Stimulated activated CD4-positive, alpha-beta T cell treated with anti-CD3 and anti-CD28 coated beads, Interleukin-1b, Interleukin-23, amount 100 ng/mL, for 1 hour (primary cell): ENCODE measurements around the gene GALNT11.
"Not testable (repeated sequence)": the region's sequence is repeated elsewhere in the genome, so short reads cannot be mapped to it uniquely, and the experiment has no call there.

Experiments
- DNase-seq, 2 donors: peaks; one replicate each; pipeline ENCODE4 v3.0.0-alpha.2; 2020; ENCODE audit warnings: low read depth in 2 of 2

GALNT11 gene

DNA sequence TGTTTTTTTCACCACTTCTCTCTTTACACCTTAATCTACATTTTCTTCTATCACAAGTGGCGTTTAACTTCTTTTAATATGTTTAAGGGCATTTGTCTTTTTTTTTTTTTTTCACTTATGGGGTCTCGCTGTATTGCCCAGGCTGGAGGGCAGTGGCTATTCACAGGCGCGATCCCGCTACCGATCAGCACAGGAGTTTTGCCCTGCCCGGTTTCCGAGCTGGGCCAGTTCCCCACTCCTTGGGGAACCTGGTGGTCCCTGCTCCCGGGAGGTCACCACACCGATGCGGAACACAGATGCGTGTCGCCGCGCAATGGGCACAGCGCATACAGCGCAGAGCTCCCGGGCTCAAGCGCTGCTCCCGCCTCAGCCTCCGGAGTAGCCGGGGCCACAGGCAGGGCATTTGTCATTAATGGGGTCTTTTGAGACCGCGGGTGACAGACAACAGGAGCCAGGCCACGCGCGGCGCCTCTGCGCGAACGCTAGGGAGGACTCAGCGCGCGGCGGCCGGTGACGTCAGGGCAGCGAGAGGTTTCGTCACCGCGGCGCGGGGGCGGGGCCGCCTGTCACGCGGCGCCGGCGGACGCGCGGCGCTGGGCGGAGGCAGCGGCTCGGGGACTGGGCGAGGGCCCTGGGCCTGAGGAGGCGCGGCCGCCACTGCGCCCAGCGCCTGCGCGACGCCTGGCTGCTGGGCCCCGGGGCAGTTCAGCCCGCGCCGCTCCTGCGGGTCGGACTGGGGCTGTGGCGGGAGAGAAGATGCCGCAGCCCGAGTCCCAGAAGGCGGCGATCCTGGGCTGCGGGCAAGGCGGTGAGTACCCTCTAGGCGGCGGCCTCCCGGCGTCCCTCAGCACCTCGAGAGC, at the start of gene GALNT11:
Gene GALNT11 (plus strand): TSS at position 598 of the 860 bp plus-strand sequence. CDS start 68,554 bp downstream, outside the sequence.
- DNase-seq, result peak; percentile 58 to 79

DNA sequence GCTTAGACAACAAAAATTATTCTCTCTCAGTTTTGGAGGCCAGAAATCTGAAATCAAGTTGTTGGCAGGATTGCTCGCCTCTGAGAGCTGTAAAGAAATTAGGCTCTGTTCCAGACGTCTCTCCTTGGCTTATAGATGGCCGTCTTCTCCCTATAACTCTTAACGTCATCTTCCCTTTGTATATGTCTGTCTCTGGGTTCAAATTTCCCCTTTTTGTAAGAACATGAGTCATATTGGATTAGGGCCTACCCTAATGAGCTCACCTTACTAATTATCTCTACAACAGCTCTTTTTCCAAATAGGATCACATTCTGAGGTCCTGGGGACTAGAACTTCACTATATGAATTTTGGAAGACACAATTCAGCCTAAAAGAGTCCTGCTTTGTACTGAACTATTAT, 46.9 kb upstream of the GALNT11 start:
- no peak for DNase-seq

DNA sequence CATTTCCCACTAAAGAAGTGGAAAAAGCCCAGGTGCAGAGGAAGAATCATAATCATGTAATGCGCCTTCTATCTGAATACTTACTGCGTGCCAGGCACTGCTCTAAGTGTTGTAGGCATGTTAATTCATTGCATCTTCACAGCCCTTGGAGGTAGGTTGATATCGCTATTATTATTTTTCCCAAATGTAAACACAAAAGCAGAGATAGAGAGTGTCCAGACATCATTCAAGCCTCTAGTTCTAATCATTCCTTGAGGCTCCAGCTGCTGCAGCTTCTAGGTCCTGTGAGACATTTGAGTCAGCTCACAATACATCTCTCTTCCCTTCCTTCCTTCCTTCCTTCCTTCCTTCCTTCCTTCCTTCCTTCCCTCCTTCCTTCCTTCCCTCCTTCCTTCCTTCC, 44.3 kb upstream of the GALNT11 start:
- DNase-seq, result no peak

DNA sequence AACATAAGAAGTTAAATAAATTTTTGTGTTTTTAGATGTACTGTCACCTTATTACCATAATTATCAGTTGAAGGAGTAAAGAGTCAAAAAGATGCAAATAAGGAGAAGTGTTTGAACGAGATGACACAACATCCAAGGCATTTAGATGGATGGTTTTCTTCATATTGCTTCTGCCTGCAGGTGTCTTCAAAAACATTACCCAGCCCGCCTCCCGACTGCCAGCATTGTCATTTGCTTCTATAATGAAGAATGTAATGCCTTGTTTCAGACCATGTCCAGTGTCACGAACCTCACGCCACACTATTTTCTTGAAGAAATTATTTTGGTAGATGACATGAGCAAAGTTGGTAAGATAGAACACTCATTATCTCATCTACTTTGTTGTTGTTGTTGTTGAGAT, 42.7 kb upstream of the GALNT11 start:
- no peak for DNase-seq

DNA sequence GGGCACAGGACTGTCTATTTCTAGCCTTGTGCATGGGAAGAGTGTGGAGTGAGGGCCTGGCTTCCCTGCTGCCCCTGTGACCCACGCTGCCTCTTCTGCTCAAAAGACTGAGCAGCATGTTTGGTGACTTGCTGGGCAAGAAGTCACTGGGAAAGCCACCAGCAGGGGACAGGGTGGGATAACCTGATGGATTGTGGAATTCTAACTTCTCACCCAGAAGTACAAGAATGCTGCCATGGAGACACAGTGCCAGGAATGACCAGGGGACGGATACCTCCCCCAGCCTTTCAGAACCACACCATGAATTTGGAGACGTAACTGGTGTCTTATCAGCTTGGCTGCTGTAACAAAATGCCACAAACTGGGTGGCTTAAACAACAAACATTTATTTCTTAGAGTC, 40.9 kb upstream of the GALNT11 start:
- no peak for DNase-seq

DNA sequence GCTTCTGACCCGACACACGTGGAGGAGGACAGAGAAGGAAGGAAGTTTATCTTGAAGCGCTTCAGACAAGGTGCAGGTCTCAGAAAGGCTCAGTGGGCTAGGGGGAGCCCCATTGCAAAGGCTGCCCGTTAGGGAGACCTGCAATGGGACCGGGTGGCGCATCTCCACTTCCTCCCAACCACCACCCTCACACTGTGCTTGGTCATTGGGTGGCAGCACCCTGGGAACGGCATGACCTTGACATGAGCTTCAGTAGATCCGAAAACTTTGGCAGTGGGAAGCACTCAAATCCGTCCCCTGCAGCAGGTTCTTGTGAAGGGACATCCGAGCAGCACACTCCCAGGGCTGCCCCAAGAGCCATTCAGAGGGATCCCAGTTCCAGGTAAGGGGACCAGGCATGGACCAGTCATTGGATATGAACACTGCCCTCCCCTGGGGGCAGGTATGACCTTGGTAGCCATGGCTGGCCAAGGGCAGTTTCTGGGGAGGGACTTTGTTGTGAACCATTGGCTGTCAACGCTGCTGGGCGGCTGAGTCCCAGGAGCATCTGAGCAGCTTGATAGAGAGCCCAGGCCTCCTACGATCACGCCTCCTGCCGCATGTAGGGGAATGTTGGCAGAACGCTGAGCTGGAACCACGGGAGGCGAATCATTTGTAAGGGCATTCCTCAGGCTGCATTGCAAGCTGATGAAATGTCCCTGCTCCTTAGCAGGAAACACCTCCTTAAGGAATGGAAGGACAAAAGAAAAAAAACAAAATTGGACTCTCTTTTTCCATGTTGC, 37.5 kb upstream of the GALNT11 start:
- DNase-seq, result no peak

DNA sequence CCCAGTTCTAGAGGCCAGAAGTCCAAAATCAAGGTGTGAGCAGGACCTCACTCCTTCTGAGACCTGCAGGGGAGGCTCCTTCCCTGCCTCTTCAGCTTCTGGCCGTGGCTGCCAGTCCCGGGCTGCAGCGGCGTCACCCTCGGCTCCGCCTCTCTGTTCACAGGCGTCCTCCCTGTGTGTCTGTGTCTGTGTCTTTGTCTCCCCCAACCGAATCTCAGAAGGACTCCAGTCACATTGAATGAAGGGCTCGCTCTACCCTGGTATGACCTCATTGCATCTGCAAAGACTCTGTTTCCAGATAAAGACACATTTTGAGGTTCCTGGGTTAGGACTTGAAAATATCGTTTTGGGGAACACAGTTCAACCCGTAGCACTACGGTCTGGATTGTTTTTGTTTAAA, 33.1 kb upstream of the GALNT11 start:
- no peak for DNase-seq

DNA sequence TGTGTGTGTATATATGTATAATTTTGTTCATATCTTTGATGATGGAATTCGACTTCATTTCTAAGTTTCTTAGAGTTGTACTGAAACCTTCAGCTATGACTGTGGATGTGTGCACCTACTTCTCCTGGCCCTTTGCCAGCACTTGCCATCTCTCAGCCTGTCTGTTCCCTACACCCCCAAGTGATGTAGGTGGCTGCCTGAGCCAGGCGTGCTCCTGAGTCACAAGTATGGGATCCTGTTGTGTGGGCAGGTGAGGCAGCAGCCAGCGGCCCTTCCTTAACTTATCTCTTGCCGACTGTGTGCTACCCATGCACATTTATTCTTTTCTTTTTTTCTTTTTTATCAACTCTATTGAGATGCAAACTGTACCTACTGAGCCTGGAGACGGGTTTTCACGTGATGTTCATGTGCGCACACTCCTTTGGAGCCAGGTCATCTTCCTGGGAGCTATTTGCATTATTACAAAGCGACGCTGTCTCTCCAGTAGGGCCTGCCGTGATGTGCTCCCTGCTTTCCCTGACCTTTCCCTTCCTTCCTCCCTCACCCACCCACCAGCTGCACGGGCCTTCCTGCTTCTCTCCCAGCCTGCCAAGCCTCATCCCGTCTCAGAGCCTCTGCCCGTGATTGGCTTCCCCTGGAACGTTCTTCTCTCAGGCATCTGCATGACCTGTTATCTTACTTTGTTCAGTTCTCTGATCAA, 31.3 kb upstream of the GALNT11 start:
- no peak for DNase-seq

DNA sequence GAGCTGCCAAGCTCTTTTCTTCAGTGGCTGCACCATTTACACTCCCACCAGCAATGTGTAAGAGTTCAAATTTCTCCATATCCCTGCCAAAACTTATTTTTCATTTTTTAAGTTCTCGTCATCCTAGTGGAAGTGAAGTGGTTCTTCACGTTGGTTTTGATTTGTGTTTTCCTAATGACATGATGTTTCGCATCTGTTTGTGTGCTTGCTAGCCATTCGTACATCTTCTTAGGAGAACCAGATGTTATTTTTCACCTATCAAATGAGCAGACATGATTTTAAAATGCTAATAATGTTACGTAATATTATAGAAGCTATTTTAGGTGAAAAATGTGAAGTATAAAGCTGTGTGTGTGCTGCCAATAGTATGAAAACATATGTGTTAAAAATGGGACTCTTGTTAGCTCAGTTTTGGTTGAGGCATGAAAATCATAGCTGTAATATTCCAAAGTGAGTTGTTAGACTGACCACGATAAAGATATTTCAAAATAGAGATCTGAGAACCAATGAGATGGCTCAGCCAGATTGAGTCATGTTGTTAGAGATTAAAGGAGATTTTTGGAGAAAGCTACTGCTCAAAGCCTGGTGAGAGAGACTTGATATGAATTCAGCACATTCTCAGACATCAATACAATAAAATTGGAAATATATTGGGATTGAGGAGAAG, 25.9 kb upstream of the GALNT11 start:
- no peak for DNase-seq

DNA sequence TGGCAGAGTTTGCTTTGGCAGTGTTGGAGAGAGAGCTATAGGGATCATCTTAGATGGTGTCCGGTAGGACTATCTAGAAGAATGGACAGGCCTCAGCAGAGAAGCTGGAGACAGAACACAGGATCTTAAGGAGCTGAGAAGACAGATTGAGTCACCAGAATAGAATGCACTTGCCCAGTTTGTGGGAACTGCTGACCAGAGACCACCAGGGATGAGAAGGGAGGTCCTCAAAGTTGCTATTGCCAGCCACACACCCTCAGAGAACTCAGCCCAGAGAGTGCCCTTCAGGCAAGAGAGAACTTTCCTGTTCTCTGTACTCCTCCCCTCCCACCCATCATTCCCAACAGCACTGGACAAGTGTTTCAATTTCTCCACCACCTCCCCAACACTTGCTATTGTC, 25.3 kb upstream of the GALNT11 start:
- DNase-seq, result no peak

DNA sequence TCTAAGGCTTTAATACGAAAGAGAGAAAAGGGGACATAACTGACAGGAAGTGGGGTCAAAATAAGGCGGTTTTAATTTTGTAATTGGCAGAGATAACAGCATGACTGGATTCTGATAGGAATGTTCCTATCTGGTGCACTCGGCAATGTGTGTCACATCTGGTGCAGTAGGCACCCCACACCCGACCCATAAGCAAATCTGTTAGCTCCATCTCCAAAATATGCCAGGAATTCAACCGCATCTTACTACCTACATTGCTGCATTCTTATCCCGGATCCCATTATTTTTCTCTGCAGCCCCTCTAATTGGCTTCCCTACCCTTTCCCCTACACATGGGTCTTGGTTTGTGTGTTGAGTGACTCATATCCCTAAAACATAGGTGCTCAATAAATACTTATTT, 19.1 kb upstream of the GALNT11 start:
- no peak for DNase-seq

DNA sequence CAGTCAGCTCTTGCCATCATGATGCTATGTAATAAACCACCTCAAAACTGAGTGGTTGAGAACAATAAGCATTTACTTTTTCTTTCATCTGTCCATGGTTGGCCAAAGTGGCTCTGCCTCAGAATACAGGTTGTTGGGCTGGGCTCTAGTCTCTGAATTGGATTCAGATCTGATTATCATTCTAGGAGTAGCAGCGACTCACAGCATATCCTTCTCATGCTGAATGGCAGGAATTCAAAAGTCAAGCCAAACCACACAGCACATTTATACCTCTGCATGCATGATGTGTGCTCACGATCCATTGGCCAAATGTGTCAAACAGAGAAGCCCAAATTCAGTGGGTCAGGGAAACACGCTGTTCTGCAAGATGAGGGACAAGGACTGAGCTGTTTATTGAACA, 13.6 kb upstream of the GALNT11 start:
- DNase-seq, result no peak

DNA sequence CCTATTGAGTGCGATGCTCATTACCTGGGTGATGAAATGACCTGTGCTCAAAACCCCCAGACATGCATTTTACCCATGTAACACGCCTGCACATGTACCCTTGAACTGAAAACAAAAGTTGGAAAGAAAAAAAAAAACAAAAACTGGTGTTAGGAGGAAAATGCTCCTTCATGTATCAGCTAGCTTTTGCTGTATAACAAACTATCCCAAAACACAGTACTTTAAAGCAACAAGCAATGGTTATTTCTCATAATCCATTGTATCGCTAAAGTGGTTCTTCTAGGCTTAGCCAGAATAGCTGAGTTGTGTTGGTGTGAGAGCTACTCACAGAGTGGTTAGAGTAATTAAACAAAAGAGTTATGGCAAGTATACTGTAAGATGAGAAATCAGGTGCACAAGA, 12.2 kb upstream of the GALNT11 start:
- no peak for DNase-seq

DNA sequence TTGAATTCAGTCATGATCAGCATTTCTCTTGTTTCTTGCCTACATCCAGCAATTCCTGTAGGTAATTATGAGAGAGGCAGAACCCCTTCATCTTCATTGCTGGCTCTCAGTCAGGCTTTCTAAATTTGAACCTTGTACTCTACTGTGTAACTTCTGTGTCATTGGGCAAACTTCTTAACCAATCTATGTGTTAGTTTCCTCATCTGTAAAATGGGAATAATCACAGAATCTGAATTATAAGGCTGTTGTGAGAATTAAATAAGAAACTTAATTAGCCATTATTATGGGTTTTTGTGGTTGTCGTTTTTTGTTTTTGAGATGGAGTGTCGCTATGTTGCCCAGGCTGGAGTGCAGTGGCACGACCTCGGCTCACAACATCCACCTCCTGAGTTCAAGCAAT, 11.5 kb upstream of the GALNT11 start:
- no peak for DNase-seq

DNA sequence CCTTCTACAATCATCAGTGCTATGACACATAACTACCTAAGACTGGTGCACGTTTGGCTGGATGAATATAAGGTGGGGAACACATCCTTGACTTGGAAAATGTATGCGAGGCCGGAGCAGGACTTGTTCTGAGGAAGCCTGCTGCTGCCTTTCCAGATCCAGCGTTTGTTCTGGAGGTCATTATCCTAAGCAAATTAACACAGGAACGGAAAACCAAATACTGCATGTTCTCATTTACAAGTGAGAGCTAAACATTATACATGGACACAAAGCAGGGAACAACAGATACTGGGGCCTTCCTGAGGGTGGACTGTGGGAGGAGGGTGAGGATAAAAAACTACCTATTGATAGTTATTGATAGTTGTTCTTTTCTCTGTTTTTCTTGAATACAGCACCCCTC, 10.8 kb upstream of the GALNT11 start:
- DNase-seq, result no peak

DNA sequence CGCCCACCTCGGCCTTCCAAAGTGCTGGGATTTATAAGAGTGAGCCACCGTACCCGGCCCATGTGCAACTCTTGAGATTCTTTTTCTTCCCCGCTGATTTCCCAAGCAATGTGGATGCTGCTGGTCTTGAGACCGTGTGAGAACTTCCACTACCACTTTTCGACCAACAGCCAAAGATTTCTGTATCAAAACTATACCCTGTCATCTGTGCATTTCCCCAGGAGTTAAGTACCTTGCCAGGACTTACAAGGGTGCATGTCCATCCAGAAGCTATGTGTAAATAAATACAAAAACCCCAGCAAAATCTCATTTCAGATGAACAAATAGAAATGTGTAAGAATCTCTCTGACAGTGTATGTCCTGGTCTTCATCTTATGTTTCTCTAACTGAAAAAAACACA, 9.9 kb upstream of the GALNT11 start:
- no peak for DNase-seq

DNA sequence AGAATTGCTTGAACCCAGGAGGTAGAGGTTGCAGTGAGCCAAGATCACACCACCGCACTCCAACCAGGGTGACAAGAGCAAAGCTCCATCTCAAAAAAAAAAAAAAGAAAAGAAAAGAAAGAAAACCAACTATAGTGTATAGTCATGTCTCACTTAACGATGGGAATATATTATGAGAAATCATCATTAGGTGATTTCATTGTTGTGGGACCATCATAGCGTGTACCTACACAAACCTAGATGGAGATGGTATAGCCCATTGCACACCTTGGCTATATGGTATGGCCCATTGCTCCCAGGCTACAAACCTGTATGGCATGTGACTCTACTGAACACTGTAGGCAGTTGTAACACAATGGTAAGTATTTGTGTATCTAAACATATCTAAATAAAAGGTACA, 8.5 kb upstream of the GALNT11 start:
- DNase-seq, result no peak

DNA sequence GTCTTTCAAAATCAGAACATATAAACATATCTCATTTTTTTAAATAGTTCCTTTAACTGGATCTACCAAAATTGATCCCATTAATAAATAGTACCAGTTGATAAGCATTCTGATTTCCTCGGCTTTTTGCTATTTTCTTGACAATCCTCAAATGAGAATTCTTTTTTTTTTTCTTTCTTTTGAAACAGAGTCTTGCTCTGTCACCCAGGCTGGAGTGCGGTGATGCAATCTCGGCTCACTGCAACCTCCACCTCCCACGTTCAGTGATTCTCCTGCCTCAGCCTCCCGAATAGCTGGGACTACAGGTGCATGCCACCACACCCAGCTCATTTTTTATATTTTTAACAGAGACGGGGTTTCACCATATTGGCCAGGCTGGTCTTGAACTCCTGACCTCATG, 7.8 kb upstream of the GALNT11 start:
- not testable (repeated sequence) for DNase-seq

DNA sequence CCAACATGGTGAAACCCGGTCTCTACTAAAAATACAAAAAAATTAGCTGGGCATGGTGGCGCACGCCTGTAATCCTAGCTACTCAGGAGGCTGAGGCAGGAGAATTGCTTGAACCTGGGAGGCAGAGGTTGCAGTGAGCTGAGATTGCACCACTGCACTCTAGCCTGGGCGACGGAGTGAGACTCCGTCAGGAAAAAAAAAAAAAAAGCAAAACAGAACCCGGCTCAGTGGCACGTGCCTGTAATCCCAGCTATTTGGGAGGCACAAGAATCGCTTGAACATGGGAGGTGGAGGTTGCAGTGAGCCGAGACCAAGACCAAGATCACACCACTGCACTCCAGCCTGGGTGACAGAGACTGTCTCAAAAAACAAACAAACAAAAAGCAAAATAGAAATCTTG, 3.7 kb upstream of the GALNT11 start:
- DNase-seq, result not testable (repeated sequence)

DNA sequence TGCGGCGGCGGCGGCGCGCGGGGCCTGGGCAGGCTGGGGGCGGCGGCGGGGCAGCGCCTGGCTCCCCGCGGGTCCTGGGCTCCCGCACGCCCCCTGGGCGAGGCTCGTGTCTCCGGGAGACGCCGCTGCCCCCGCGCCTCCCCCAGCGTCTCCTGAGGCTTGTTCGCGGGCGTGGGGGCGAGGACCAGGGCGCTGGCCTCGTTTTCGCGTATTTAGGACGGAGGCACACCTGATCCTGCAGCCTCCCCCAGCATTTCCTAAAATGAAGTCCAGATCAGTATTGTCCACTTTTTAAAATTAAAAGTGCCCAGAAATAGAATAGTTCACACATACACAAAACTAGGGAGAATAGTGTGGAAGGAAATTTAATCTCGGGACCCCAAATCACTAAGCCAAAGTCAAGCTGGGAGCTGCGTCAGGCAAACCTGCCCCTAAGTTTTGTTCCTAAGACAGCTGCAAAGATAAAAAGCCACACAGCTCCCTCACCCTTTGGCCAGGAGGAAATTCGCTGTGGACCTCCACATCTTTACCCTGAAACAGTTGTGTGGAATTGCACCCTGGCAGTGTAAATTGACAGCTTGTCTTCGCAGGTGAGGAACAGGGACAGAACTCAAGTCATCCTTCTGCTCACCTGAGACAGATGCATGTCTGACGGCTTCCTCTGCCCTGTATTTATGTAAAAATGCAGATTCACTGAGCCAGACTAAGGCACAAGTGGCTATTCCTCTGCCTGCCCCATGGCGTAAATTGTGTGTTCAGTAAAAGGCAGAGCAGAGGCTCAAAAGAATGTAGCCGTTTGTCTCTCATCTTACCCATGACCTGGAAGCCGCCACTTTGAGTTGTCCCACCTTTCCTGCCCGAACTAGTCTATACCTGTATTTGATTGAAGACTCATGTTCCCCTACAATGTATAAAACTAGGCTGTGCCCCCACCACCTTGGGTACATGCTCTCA, 740 bp downstream of the GALNT11 start:
- DNase-seq, result no peak
